IMR-90 (cell line): Measurements from ENCODE around the gene RUNX1. TPM values are rescaled to one million over a fixed set of nuclear protein-coding genes. Genes with fewer than 3 reads are reported as not detected.

Source experiments
- ATAC-seq: fragments of 200-7000 bp; cut with Tn5 transposase; 2 replicates; pipeline ENCODE4 v1.9.1; 2020; ENCODE audit warnings: low read depth, mild to moderate bottlenecking, moderate library complexity
- BruUV-seq: library from RNA; stranded (reverse); fragments of 400-500 nt; replicated peaks from 2 replicates; lab custom pipeline; 2021; lab: Mats Ljungman, UMichigan
- CTCF ChIA-PET: fragments of 300-600 bp; formaldehyde crosslinking; extraction: SDS; loops from one replicate; lab custom pipeline; 2021; ENCODE audit warnings: antibody characterized with exemption; lab: Yijun Ruan, JAX
- POLR2A ChIA-PET: fragments of 300-600 bp; sonication (Branson Sonifier 250); formaldehyde crosslinking; loops from one replicate; lab custom pipeline; 2022; ENCODE audit warnings: antibody characterized with exemption; ENCODE audit not compliant: unreplicated experiment; lab: Charles Lee
- DNase-seq: peaks from one replicate; pipeline ENCODE4 v3.0.0; 2013
- H2AFZ ChIP-seq: replicated peaks from 2 replicates; pipeline ENCODE3; 2013; ENCODE audit warnings: low read length, mild to moderate bottlenecking; ENCODE audit not compliant: poor library complexity
- H2AK5ac ChIP-seq: 2 replicates; pipeline ENCODE4 v1.6.1; 2013; ENCODE audit warnings: low read depth, low read length, inconsistent platforms
- H2AK9ac ChIP-seq: replicated peaks from 2 replicates; pipeline ENCODE3; 2013; ENCODE audit warnings: mild to moderate bottlenecking, low read depth, low read length, moderate library complexity; ENCODE audit not compliant: poor library complexity
- H2BK120ac ChIP-seq: 2 replicates; pipeline ENCODE4 v1.6.1; 2013; ENCODE audit warnings: low read depth, low read length, inconsistent platforms
- H2BK15ac ChIP-seq: 3 replicates; pipeline ENCODE4 v1.6.1; 2013; ENCODE audit warnings: low read depth, low read length, inconsistent platforms
- H2BK20ac ChIP-seq: 2 replicates; pipeline ENCODE4 v1.6.1; 2013; ENCODE audit warnings: low read depth, mild to moderate bottlenecking, inconsistent platforms, low read length, moderate library complexity
- H2BK5ac ChIP-seq: 2 replicates; pipeline ENCODE4 v1.6.1; 2013; ENCODE audit warnings: mild to moderate bottlenecking, low read depth, low read length, inconsistent platforms; ENCODE audit not compliant: poor library complexity, severe bottlenecking
- H3K14ac ChIP-seq: replicated peaks from 2 replicates; pipeline ENCODE4 v1.6.1; 2013; ENCODE audit warnings: low read depth, low read length, inconsistent platforms
- H3K18ac ChIP-seq: 2 replicates; pipeline ENCODE4 v1.6.1; 2013; ENCODE audit warnings: low read depth, low read length, control low read depth
- H3K23ac ChIP-seq: 2 replicates; pipeline ENCODE4 v1.6.1; 2013; ENCODE audit warnings: low read depth, low read length, inconsistent platforms
- H3K27ac ChIP-seq: 2 replicates; pipeline ENCODE4 v1.5.1; 2013; ENCODE audit warnings: mild to moderate bottlenecking, control low read depth, low read length; ENCODE audit not compliant: insufficient read depth
- H3K27me3 ChIP-seq: 2 replicates; pipeline ENCODE4 v1.6.1; 2013; ENCODE audit warnings: low read length; ENCODE audit not compliant: control insufficient read depth, insufficient read depth
- H3K36me3 ChIP-seq: 2 replicates; pipeline ENCODE4 v1.6.1; 2013; ENCODE audit warnings: low read length, mixed read lengths; ENCODE audit not compliant: control insufficient read depth, insufficient read depth
- H3K4ac ChIP-seq: 2 replicates; pipeline ENCODE4 v1.6.1; 2013; ENCODE audit warnings: low read depth, low read length, inconsistent platforms
- H3K4me1 ChIP-seq: 2 replicates; pipeline ENCODE4 v1.6.1; 2013; ENCODE audit warnings: low read length, mixed read lengths; ENCODE audit not compliant: control insufficient read depth, insufficient read depth
- H3K4me2 ChIP-seq: 2 replicates; pipeline ENCODE4 v1.6.1; 2013; ENCODE audit warnings: low read depth, mild to moderate bottlenecking, control low read depth, low read length, moderate library complexity
- H3K4me3 ChIP-seq: 2 replicates; pipeline ENCODE4 v1.5.1; 2013; ENCODE audit warnings: low read depth, mild to moderate bottlenecking, control low read depth, low read length, moderate library complexity; ENCODE audit not compliant: insufficient read depth
- H3K56ac ChIP-seq: 2 replicates; pipeline ENCODE4 v1.6.1; 2013; ENCODE audit warnings: low read length, inconsistent platforms; ENCODE audit not compliant: insufficient read depth; ENCODE audit errors: extremely low read depth
- H3K79me1 ChIP-seq, 2 experiments: 2 replicates each; pipeline ENCODE4 v1.6.1; 2013; ENCODE audit warnings: low read length in 2 of 2, inconsistent platforms in 1 of 2, low read depth in 1 of 2
- H3K9ac ChIP-seq: 2 replicates; pipeline ENCODE4 v1.6.1; 2013; ENCODE audit warnings: low read depth, low read length, control low read depth
- H3K9me1 ChIP-seq: 2 replicates; pipeline ENCODE4 v1.6.1; 2013; ENCODE audit warnings: low read length, inconsistent platforms; ENCODE audit not compliant: insufficient read depth
- H3K9me3 ChIP-seq: 2 replicates; pipeline ENCODE4 v1.6.1; 2013; ENCODE audit warnings: low read length; ENCODE audit not compliant: control insufficient read depth, insufficient read depth
- H4K20me1 ChIP-seq: 2 replicates; pipeline ENCODE4 v1.6.1; 2013; ENCODE audit warnings: low read length, inconsistent platforms; ENCODE audit not compliant: insufficient read depth
- H4K5ac ChIP-seq: 2 replicates; pipeline ENCODE4 v1.6.1; 2013; ENCODE audit warnings: mild to moderate bottlenecking, low read depth, low read length, control low read depth
- H4K8ac ChIP-seq, 2 experiments: 2 replicates each; pipeline ENCODE4 v1.6.1; 2013; ENCODE audit warnings: low read depth in 2 of 2, low read length in 2 of 2, control low read depth in 1 of 2, inconsistent platforms in 1 of 2
- H4K91ac ChIP-seq: 2 replicates; pipeline ENCODE4 v1.6.1; 2013; ENCODE audit warnings: low read depth, low read length, inconsistent platforms; ENCODE audit not compliant: insufficient read depth
- BHLHE40 ChIP-seq: fragments of 150-350 bp; IDR thresholded peaks from 2 replicates; pipeline ENCODE4 v1.6.1; 2016; ENCODE audit warnings: mild to moderate bottlenecking, low read depth, low read length
- CEBPB ChIP-seq: IDR thresholded peaks from 2 replicates; pipeline ENCODE4 v1.6.1; 2012; ENCODE audit warnings: low read depth, low read length, improper control_type of control experiment
- CHD1 ChIP-seq: IDR thresholded peaks from 2 replicates; pipeline ENCODE4 v1.6.1; 2012; ENCODE audit warnings: low read depth, low read length, improper control_type of control experiment
- CTCF ChIP-seq: conservative IDR thresholded peaks from 2 replicates; pipeline ENCODE4 v1.5.1; 2012; ENCODE audit warnings: mild to moderate bottlenecking, low read depth, low read length, improper control_type of control experiment
- ELK1 ChIP-seq: fragments of 150-350 bp; IDR thresholded peaks from 2 replicates; pipeline ENCODE4 v1.6.1; 2016; ENCODE audit warnings: low read depth, mild to moderate bottlenecking, low read length, moderate library complexity, borderline replicate concordance
- MAZ ChIP-seq: IDR thresholded peaks from 2 replicates; pipeline ENCODE4 v1.6.1; 2012; ENCODE audit warnings: low read depth, mild to moderate bottlenecking, low read length, improper control_type of control experiment, moderate library complexity, borderline replicate concordance
- MXI1 ChIP-seq: IDR thresholded peaks from 2 replicates; pipeline ENCODE4 v1.6.1; 2012; ENCODE audit warnings: low read depth, mild to moderate bottlenecking, low read length, moderate library complexity, borderline replicate concordance
- NFE2L2 ChIP-seq: fragments of 150-350 bp; IDR thresholded peaks from 2 replicates; pipeline ENCODE4 v1.6.1; 2016; ENCODE audit warnings: low read depth, mild to moderate bottlenecking, low read length
- RAD21 ChIP-seq: IDR thresholded peaks from 2 replicates; pipeline ENCODE4 v1.6.1; 2012; ENCODE audit warnings: low read length, improper control_type of control experiment
- RCOR1 ChIP-seq: IDR thresholded peaks from 2 replicates; pipeline ENCODE4 v1.6.1; 2012; ENCODE audit warnings: mild to moderate bottlenecking, low read length, improper control_type of control experiment; ENCODE audit not compliant: insufficient replicate concordance
- RFX5 ChIP-seq: IDR thresholded peaks from 2 replicates; pipeline ENCODE4 v1.8.0; 2012; ENCODE audit warnings: low read depth, mild to moderate bottlenecking, low read length, moderate library complexity
- SMC3 ChIP-seq: fragments of 150-350 bp; IDR thresholded peaks from 2 replicates; pipeline ENCODE4 v1.6.1; 2016; ENCODE audit warnings: low read depth, mild to moderate bottlenecking, antibody characterized with exemption, low read length, moderate library complexity
- USF2 ChIP-seq: fragments of 150-350 bp; IDR thresholded peaks from 2 replicates; pipeline ENCODE4 v1.6.1; 2017; ENCODE audit warnings: mild to moderate bottlenecking, antibody characterized with exemption, low read length, low read depth
- WGBS, 2 experiments: methylation state at CpG; one replicate each; pipeline versions ENCODE4 v1.1.5 to v1.1.7; 2013; ENCODE audit warnings: missing lambda C conversion rate in 2 of 2; ENCODE audit not compliant: insufficient read length in 1 of 2; ENCODE audit errors: extremely low coverage in 2 of 2; 5-methylcytosine and 5-hydroxymethylcytosine counted together
- dilution Hi-C: fragments of 300-500 bp; cut with HindIII; formaldehyde crosslinking; loops from one replicate; pipeline ENCODE4 v1.14.3; 2018; ENCODE audit warnings: low sequenced_read_pairs; ENCODE audit not compliant: unreplicated experiment
- in situ Hi-C: fragments of 300-500 bp; cut with MboI; formaldehyde crosslinking; loops from 3 replicates; pipeline ENCODE4 v1.14.3; 2019; ENCODE audit warnings: low sequenced_read_pairs, inconsistent platforms, mixed read lengths
- intact Hi-C: fragments of 100-400 bp; cut with micrococcal nuclease; formaldehyde crosslinking; loops from 2 replicates; pipeline ENCODE4 v1.10.0; 2022
- polyA plus RNA-seq, 3 experiments: library from polyadenylated mRNA; depleted of rRNA; stranded (reverse); fragments of >200 nt; gene quantifications; 2 replicates each; pipeline ENCODE4 v1.2.3, GENCODE V29; 2012; ENCODE audit warnings: low replicate concordance in 1 of 3
- total RNA-seq: library from RNA; depleted of rRNA; stranded (reverse); fragments of >200 nt; gene quantifications from 2 replicates; pipeline ENCODE4 v1.2.3, GENCODE V29; 2012

RUNX1 gene
- total and polyA plus RNA-seq, 2 of the 4 experiments (the other 2 are of a cell fraction) = 34.5 to 56.5 TPM

GRCh38 chr21:34822168-34822567 lies 226.9 kb downstream of the RUNX1 start:
- no peak overlapping the region for H2BK15ac ChIP-seq
- WGBS, 2 experiments = 83% methylated on average over 1 of the region's 5 CpGs; no CpG with 5 or more reads in 1 of the 2 experiments
- ATAC-seq = no peak
- no peak overlapping the region for H2BK20ac ChIP-seq
- no peak overlapping the region for H2AFZ ChIP-seq
- no peak for DNase-seq
- no peak overlapping the region for H3K18ac ChIP-seq
- H3K4me1 ChIP-seq = peaks cover 25% of the 10 kb centered on the region
- no peak overlapping the region for H4K91ac ChIP-seq
- no peak overlapping the region for H2BK120ac ChIP-seq
- H3K9me3 ChIP-seq = no peaks in the 10 kb centered on the region
- peaks cover 56% of the 10 kb centered on the region; the same call in 1 of the 2 replicates for H4K20me1 ChIP-seq
- H3K9ac ChIP-seq = no peak overlapping the region
- no peak overlapping the region for H3K4me2 ChIP-seq
- H4K8ac ChIP-seq = no peak overlapping the region
- in situ Hi-C loops (no loop called here), intact Hi-C loops (no loop called here), dilution Hi-C loops (no loop called here)
- peaks cover 54 to 94% of the 10 kb centered on the region in 2 experiments for H3K79me1 ChIP-seq
- peaks cover 55% of the 10 kb centered on the region for H3K36me3 ChIP-seq
- BruUV-seq = no TSS peak
- no peaks in the 10 kb centered on the region for H3K27me3 ChIP-seq
- no peak overlapping the region for H4K5ac ChIP-seq
- no peak overlapping the region for H3K4me3 ChIP-seq
- H3K14ac ChIP-seq = no peak overlapping the region
- H3K4ac ChIP-seq = no peak overlapping the region
- no peak overlapping the region for H3K27ac ChIP-seq
- no peak overlapping the region for H3K56ac ChIP-seq
- H2AK9ac ChIP-seq = no peak overlapping the region
- no peak overlapping the region for H2AK5ac ChIP-seq
- TF ChIP-seq USF2 = no peak
- TF ChIP-seq RFX5 = no peak
- no peak for TF ChIP-seq RAD21
- no peak for TF ChIP-seq CTCF
- no peak for TF ChIP-seq BHLHE40
- no peak for TF ChIP-seq CEBPB
- no peak for TF ChIP-seq NFE2L2
- no peak for TF ChIP-seq MXI1
- TF ChIP-seq RCOR1 = no peak
- TF ChIP-seq ELK1 = no peak
- TF ChIP-seq CHD1 = no peak
- no peak for TF ChIP-seq SMC3
- no peak for TF ChIP-seq MAZ
- H3K9me1 ChIP-seq = peaks cover 61% of the 10 kb centered on the region
- ChIA-PET CTCF (no interaction called here), POLR2A (no interaction called here)
- no peak overlapping the region for H3K23ac ChIP-seq
- no peak overlapping the region for H2BK5ac ChIP-seq
